OCI-LY3 (cell line): ENCODE results near the gene TM4SF18.

ENCODE experiments used
- CTCF ChIP-seq: fragments of 200-600, 300-600 bp; sonication (generic); IDR thresholded peaks from 2 replicates; pipeline ENCODE4 v1.5.1; 2014; ENCODE audit warnings: antibody characterized with exemption, low read length, low read depth
- EZH2phosphoT487 ChIP-seq: fragments of 200-600 bp; shearing (Covaris generic); IDR thresholded peaks from 2 replicates; pipeline ENCODE4 v1.6.1; 2018; ENCODE audit warnings: antibody characterized with exemption, mixed run types, low read depth

GRCh38 chr3:149356044-149356592 is 22.7 kb upstream of the TM4SF18 start:
- TF ChIP-seq CTCF (no peak), EZH2phosphoT487 (no peak)
